OCI-M2 (cell line): ENCODE data around the gene DENND2A.
"Not testable (repeated sequence)": the region's sequence is repeated elsewhere in the genome, so short reads cannot be mapped to it uniquely, and the experiment has no call there.

Experiments
- DNase-seq: peaks from one replicate; lab custom pipeline; 2025; ENCODE audit not compliant: unreplicated experiment; lab: John Stamatoyannopoulos, UW

Gene DENND2A

GRCh38 chr7:140517546-140518369, 122.9 kb downstream of the DENND2A start:
- peak; percentile 89 for DNase-seq

DNA sequence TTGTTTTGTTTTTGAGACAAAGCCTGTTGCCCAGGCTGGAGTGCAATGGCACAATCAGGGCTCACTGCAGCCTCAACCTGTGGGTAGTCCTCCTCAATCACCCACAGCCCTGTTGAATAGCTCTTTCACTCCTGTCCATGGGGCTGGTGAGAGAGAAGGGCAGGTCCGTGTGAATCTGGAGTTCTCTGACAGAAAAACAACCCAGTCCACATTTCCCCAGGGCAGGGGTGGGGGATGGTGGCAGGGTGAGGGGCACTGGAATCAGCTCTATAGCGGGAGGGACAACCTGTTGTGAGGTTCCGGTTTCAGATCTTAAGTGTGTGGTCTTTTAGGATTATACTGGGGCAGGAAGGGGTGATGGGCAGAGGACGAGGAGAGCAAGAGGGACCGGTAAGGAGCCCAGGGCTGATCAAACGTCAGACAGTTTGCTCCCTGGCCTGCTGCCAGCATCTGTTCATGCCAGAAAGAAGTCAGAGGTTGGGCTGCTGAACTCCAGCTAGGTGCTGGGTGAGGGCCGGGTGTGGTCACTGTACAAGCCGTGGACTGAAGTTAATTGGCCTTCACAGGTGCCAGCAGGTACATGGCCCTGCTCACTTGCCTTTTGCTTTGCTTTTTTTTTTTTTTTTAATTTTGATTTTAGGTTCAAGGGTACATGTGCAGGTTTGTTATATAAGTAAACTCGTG, 128.2 kb downstream of the DENND2A start:
- no peak for DNase-seq

- DNase-seq = no peak
These were observed 130.8 kb downstream of the DENND2A start for GRCh38 chr7:140509789-140510188.

DNA sequence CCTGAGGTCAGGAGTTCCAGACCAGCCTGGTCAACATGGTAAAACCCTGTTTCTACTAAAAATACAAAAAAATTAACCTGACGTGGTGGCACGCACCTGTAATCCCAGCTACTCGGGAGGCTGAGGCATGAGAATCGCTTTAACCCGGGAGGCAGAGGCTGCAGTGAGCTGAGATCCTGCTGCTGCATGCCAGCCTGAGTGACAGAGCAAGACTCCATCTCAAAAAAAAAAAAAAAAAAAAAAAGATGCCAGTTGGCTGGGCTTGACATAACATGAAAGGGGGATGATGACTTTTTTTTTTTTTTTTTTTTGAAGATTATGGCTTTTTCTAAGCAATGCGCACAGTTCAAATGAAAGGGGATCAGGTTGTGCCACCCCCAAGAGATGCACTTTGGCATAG, 133.1 kb downstream of the DENND2A start:
- not testable (repeated sequence) for DNase-seq

DNA sequence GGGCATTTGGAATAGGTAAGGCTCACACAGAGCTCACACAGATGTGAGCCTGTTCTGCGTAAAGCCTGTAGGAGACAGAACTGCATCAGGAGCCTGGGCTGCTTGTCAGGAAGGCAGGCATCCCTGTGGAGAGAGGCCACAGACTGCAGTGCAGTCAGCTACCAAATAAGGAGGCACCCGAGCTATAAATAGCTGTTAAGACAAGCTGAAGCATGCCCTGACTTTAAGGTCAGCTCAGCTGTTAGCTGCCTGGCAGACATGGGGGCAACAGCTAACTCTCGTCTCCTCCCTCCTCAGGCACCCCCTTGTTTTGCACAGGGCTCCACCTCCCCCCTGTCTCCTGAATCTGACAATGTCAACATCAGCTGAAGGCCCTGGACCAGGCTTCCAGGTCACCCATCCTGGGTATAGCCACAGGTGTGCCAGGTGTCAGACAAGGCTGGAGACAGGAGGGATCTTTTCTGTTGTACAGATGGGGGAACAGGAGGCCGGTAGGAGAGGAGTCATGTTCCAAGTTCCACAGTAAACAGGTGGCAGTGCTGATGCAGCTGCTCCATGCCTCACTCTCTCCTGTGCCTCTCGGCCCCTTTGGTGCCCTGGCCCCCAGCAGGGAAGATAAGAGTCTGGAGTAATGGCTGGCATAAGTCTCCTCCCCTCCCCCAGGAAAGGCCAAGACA, 133.7 kb downstream of the DENND2A start:
- no peak for DNase-seq

DNA sequence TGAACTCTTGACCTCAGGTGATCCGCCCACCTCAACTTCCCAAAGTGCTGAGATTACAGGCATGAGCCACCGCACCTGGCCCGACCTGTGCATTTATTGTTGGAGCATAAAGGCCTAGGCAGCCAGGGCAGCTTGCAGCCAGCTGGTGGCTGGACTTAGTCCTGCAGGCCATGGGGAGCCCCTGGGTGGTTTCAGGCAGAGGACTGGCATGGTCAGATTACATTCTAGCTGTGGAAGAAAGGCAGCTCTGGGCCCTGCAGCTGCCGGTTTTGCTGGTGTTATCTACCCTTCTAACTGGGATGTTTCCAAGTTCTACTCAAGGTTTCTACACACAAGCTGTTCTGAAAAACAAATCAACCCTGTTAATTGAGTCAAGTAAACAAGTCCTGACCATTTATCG, 138.6 kb downstream of the DENND2A start:
- no peak for DNase-seq

- not testable (repeated sequence) for DNase-seq
These were observed 142.8 kb downstream of the DENND2A start for GRCh38 chr7:140497807-140498206.

DNA sequence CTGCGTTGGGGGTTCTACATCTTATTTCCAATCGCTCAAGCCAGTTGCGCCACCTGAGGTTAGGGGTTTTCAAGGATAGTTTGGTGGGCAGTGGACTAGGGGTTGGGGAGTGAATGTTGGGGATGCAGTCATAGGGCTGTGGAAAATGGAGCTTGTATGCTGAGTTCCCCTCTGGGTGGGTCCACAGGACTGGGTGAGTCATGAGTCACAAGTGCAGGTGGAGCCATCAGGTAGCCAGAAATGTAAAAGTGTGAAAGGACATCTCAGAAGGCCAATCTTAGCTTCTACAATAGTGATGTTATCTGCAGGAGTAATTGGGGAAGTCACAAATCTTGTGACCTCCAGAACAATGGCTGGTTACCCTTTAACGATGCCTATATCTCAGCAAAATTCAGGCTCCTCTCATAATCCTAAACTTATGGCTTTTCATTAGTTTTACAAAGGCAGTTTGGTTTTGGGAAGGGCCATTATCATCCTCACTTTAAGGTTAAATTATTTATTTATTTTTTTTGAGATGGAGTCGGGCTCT, 143.3 kb downstream of the DENND2A start:
- DNase-seq = no peak

- no peak for DNase-seq
These were observed 145.0 kb downstream of the DENND2A start for GRCh38 chr7:140495514-140496097.

DNA sequence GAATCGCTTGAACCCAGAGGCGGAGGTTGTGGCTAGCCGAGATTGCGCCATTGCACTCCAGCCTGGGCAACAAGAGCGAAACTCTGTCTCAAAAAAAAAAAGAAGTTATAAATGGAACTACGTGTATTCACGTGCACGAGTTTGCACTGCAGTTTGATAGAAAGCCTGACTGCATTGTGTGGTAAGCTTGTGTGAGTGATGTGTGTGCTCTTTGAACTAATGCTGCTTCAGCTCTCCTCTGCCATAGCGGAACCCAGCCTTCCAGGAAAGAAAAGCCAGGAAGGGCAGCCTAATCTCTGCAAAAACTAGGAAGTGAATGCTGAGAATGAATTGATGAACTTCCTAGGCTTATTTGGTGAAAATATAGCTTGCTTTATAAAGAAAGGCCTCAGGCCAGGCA, 145.7 kb downstream of the DENND2A start:
- no peak for DNase-seq

- no peak for DNase-seq
These were observed 151.6 kb downstream of the DENND2A start for GRCh38 chr7:140489026-140489359.

GRCh38 chr7:140485500-140486265, 154.9 kb downstream of the DENND2A start:
- DNase-seq = no peak

DNA sequence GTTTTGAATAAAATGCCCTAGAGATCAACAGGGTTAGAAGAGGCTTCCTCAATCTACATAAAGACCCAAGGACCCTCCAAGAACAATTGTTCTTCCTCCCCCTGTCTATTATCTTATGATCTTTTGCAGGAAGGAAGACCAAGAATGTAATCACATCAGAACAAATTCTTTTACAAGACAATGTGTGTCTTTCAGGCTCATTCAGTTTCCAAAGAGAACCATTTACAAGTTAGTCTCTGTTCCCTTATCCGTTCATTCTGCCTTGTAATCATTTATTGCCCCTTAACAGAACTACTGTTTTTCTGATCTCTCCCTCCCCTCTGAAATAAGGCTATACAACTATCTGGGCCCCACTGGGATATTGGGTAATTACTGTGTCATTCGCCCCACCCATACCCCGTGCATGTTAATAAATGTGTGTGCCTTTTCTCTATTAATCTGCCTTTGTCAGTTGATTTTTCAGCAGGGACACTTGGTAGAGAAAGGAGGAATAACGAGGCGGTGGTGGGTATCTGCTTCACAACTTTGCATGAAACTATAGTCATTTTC, 155.6 kb downstream of the DENND2A start:
- DNase-seq = no peak

GRCh38 chr7:140484479-140484878, 156.1 kb downstream of the DENND2A start:
- no peak for DNase-seq

GRCh38 chr7:140479739-140480084, 160.9 kb downstream of the DENND2A start:
- no peak for DNase-seq

DNA sequence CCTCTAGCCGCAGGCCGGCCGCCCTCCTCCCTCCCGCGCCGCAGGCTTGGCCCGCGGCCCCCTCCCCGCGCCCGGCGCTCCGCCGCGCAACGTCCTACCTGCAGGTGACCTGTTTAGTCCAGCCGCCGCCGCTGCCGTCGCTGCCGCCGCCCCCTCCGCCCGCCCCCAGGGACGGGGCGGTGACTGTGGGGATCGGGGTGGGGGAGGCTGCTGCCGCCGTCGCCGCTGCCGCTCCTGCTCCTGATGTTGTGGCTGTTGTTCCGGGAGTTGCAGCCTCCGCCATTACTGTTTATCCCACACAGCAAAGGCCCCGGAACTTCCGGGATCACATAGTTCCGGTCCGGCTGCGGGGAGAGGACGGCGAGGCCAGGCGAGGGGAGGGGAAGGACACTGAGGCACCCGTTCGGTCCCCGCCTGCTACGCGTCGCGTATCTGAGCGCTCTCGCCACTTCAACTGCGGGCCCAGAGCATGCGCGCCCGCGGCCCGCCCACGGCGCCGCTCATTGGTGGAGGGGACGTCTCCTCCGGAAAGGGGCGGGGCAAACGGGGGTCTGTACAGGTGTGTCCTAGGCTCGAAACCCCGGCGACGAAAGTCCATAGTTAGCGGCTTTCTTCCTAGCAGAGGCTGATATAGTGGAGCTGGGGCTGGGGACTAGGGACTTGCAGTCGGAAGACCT, 161.4 kb downstream of the DENND2A start, which contains the start of gene MKRN1:
TSS of gene MKRN1 (minus strand) at position 444 of the 677 bp plus-strand sequence. CDS start at position 283, 161 bp downstream.
- DNase-seq = peak; percentile 86

DNA sequence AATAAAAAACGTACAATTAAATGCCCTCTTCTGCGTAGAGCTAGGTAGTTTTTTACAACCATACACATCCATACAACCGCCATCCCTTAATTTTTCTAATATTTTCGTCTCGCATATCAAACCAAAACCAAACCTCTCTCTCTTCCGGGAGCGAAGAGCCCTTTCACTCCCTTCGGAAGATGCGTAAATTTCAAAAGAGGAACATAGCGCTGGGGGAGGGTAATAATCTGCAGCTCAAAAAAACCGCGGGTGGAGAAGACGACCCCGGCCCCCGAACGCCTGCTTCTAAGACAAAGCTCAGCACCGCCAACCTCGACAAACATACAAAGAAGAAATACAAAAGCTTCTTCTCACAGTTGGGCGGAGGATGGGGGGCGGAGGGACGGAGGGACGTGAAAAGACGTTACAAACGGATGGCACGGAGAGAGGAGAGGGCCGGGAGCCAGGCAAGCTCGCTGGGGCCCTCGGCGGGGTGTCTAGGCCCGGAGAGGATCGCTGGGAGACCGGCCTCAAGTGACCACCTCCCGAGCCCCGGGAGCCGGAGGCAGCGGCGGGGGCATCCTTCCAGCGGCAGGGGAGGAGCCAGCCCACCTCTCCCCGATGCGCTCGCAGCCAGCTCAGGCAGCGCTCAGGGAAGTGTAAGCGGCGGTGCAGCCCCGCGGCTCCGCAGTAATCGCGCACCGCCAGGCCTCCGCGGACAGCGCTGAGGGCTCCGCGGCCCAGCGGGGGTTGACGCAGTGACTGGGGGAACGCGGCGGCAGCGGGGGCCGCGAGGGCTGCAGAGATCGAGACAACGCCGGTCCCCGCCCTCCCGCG, 162.2 kb downstream of the DENND2A start:
- no peak for DNase-seq

DNA sequence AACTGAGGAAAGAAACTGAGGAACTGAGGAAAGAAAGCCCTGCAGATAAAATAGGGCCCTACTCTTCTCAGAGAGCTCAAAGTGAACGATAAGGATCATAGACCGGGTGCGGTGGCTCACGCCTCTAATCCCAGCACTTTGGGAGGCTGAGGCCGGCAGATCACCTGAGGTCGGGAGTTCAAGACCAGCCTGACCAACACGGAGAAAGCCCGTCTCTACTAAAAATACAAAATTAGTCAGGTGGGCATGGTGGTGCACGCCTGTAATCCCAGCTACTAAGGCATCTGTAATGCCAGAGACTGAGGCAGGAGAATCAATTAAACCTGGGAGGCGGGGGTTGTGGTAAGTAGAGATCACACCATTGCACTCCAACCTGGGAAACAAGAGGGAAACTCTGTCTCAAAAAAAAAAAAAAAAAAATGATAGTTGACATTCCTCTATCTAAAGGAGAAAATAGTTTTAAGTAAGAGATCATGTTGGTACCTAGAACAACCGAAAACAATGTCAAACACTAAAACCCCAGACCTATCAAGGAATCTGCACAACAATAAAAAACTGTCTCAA, 163.8 kb downstream of the DENND2A start:
- no peak for DNase-seq
